Urinary bladder (tissue), 4 donors: ENCODE results near the gene SMAD9. TPM values are rescaled to one million over a fixed set of nuclear protein-coding genes. Genes with fewer than 3 reads are reported as not detected.

Source experiments
- DNase-seq: peaks from one replicate; pipeline ENCODE4 v3.0.0-alpha.2; 2015; ENCODE audit errors: extremely low spot score
- H3K27ac ChIP-seq: one replicate; pipeline ENCODE4 v1.5.1; 2013; ENCODE audit warnings: low read depth, mild to moderate bottlenecking, moderate library complexity
- H3K36me3 ChIP-seq: one replicate; pipeline ENCODE4 v1.6.1; 2013; ENCODE audit warnings: mild to moderate bottlenecking, moderate library complexity; ENCODE audit not compliant: insufficient read depth
- H3K4me1 ChIP-seq: one replicate; pipeline ENCODE4 v1.6.1; 2013; ENCODE audit warnings: mild to moderate bottlenecking, moderate library complexity; ENCODE audit not compliant: insufficient read depth
- H3K4me3 ChIP-seq: one replicate; pipeline ENCODE4 v1.5.1; 2013; ENCODE audit warnings: low read depth, low read length
- WGBS: extraction: QIAGEN DNeasy Blood & Tissue Kit; methylation state at CpG from one replicate; pipeline ENCODE4 v1.1.7; 2013; 5-methylcytosine and 5-hydroxymethylcytosine counted together
- polyA plus RNA-seq: library from polyadenylated mRNA; stranded (reverse); fragments of 200-250 nt; gene quantifications from one replicate; pipeline ENCODE4 v1.2.3, GENCODE V29; 2013
- total RNA-seq: library from RNA; depleted of rRNA; stranded (reverse); fragments of >200 nt; gene quantifications from one replicate; pipeline ENCODE4 v1.2.3, GENCODE V29; 2014
- donor health status: healthy with polysubstance abuse.
- donor health status: healthy.

SMAD9 gene
- total and polyA plus RNA-seq, 2 donors, result 10.8 to 47.4 TPM

DNA sequence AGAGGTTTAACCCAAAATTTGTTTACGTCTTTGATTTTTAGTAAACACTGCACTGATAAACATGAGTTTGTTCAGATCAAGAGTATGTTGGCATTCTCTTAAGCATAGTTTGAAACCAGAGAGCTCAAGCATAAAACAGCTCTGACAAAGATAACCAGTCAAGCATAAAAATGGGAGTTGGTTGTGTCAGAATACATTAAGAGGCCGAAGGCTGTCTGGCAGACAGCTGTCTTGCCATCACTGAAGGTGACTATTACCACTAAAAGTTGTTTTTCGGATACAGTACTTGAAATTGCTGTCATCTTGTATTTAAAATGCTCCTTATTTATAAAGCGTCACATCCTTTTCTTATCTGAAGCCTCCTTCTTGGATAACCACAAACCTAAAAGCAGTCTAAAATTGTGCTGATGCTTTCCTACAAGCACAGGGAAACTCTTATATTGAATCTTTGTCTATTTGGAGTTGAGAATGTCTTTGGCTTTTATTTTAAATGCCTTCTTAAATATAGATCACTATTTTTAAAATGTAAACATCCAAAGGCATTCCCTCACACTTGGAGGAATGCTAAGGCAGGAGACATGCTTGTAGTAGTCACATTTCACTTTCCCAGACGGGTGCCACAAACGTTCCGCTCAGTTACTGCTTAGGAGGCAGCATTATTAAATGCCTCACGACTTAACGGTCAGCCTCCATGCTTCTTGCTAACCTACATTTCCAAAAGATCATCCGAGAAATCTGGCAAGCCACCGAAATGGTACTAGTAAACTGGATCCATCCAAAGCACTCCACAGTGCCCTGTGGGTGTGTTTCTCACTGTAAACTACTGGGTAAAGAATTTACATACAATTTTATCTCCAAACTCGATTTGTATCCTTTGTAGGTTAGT is 1.5 kb downstream of the SMAD9 start:
- peak overlapping the region; percentile 58 for H3K27ac ChIP-seq
- no peaks in the 10 kb centered on the region for H3K4me1 ChIP-seq
- no peaks in the 10 kb centered on the region for H3K36me3 ChIP-seq
- no peak for DNase-seq
- peak overlapping the region; percentile 91 for H3K4me3 ChIP-seq
- 20% methylated on average over 12 of the region's 12 CpGs for WGBS

DNA sequence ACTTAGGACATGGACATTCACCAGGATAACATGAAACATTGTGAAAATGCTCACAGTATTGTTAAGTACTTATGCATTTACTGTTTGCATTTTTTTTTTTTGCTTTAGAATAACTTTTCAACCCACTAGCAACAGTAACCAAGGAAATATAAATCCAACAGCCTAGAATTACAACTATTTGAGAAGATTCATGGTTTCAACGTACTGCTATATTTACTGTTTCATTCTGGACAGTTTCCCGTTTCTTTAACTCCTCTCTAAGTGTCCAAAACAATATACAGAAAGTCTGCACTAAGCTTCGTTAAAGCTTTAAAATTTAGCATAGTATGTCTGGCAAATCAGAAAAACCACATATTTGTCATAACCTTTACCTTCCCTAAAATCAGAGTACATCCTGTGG is 2.7 kb downstream of the SMAD9 start:
- H3K27ac ChIP-seq, result no peak overlapping the region
- 39% methylated on average over 3 of the region's 3 CpGs for WGBS
- H3K4me3 ChIP-seq, result no peak overlapping the region
- H3K36me3 ChIP-seq, result no peaks in the 10 kb centered on the region
- DNase-seq, result no peak
- no peaks in the 10 kb centered on the region for H3K4me1 ChIP-seq

DNA sequence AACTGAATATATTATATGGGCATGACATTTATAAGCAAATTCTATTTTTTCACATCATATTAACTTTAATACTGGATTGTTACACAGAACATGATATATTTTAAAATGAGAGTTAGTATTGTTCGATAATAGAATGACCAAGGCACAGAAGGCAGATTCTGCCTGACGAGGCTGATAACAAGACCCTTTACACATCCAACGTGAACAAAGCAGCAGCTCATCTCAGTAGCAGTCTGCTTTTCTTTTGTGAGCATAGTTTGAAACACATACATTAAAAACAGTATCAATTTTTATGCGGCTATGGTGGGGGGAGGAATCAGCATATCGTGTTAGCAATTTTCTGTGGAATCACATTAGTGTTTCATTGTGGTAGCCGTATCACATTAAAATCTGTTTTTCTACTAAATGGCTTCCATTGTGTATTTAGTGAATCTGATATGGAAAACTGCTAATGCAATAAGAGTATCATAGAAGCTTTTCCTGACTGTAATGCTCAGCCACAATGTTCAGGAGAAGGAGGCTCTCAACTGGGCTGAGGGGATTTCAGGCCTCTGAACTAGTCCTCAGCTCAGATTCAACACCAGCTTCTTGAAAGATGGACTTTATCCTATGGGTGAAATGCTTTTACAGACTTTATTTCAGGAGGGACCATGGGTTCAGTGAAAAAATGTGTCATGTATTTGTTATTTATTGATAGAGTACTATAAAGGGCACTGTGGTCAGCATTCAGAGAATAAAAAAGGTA is 4.0 kb downstream of the SMAD9 start:
- no peak overlapping the region for H3K4me3 ChIP-seq
- no peak overlapping the region for H3K27ac ChIP-seq
- 92% methylated on average over 6 of the region's 6 CpGs for WGBS
- H3K36me3 ChIP-seq, result no peaks in the 10 kb centered on the region
- DNase-seq, result no peak
- H3K4me1 ChIP-seq, result no peaks in the 10 kb centered on the region

DNA sequence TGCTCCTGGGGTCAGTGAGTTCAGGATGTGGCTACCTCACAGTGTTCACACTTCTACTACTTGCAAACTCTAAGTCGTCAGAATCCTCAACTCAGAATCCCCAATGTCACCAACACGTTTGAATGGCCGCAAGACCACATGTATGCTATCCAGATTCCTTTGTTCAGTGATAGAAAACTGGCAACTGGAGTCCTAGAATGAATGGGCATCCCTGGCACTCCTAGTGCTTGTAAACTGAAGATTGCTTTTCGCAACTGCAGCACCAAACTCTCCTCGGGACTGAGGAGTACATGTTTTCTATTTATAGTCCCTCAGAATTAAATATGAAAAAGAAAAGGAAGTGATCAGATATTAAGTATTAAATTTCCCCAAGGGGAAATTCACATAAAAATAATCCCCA is 4.9 kb downstream of the SMAD9 start:
- DNase-seq, result no peak
- no peaks in the 10 kb centered on the region for H3K36me3 ChIP-seq
- no peaks in the 10 kb centered on the region for H3K4me1 ChIP-seq
- H3K4me3 ChIP-seq, result no peak overlapping the region
- no peak overlapping the region for H3K27ac ChIP-seq
- WGBS, result 62% methylated on average over 5 of the region's 5 CpGs

DNA sequence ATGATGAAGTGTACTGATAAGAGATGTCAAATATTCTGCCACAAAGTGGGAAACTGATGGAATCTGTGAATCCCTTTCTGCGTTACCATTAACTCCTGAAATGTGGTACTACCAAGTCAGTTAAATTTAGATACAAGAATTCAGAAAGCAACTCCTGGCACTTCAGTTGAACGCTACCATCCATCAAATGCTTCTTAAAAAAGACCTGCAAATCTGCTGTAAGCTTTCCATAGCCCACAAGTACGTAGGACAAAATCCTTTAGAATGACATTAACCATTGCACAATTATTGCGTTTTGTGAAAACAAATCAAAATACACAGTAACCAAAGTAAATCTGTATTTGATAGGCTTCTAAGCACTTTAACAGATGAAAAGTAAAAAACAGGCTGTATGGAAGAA is 5.4 kb downstream of the SMAD9 start:
- no peaks in the 10 kb centered on the region for H3K4me1 ChIP-seq
- no peak overlapping the region for H3K4me3 ChIP-seq
- H3K36me3 ChIP-seq, result no peaks in the 10 kb centered on the region
- WGBS, result 79% methylated on average over 4 of the region's 4 CpGs
- H3K27ac ChIP-seq, result no peak overlapping the region
- DNase-seq, result no peak

DNA sequence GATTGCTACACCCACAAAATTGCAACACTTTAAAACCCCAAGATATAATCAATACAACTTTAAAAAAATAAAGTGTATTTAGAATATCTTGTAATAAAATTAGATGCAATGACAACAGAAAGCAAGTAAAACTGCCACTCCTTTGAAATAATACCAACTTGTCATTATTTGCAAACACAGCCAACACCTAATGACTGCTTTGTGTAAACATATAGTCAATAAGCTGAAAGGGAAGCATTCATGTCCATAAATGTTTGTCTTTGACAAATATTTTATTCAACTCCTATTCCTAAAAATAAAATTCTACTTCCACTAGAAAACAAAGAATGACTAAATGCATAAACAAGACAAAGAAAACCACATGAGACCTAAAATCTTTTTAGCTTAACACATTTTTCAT is 6.6 kb downstream of the SMAD9 start:
- no peak for DNase-seq
- Histone ChIP-seq H3K4me1 (no peaks in the 10 kb centered on the region), H3K27ac (no peak overlapping the region), H3K4me3 (no peak overlapping the region), H3K36me3 (no peaks in the 10 kb centered on the region)

DNA sequence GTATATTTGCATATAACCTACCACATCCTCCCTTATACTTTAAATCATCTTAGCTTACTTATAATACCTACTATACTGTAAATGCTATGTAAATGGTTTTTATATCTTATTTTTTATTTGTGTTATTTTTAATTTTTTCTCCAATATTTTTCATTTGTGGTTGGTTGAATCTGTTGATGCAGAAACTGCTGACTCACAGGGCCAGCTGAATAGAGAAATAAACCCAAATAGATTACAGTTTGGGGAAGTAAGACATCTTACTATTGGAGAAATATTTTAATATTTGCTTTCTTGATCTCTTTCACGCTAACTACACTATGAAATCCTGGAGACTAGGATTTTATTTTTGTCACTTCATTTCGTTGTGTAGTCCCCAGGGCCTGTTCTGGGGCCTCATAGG is 7.1 kb downstream of the SMAD9 start:
- Histone ChIP-seq H3K4me1 (no peaks in the 10 kb centered on the region), H3K4me3 (no peak overlapping the region), H3K36me3 (no peaks in the 10 kb centered on the region), H3K27ac (no peak overlapping the region)
- no peak for DNase-seq
- WGBS, result 81% methylated on average over 2 of the region's 2 CpGs

DNA sequence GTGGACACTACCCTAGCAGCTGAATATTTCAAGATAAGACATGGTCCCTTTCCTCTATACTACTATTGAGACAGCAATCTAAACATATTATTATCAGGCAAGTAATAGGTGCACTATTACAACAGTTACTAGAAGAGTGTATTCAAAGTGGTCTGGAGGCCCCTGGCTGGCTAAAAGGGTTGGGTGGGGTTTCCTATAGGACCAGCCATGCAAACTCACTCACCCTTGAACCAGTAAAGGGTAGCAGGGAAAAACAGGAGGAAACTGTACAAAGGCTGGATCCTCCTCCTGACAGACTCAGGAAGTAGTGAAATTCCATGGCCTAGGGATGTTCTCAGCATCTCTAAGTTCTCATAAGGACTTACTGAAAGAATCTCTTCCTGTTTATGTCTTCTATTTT is 7.7 kb downstream of the SMAD9 start:
- Histone ChIP-seq H3K4me3 (no peak overlapping the region), H3K27ac (no peak overlapping the region), H3K36me3 (no peaks in the 10 kb centered on the region), H3K4me1 (no peaks in the 10 kb centered on the region)
- DNase-seq, result no peak

DNA sequence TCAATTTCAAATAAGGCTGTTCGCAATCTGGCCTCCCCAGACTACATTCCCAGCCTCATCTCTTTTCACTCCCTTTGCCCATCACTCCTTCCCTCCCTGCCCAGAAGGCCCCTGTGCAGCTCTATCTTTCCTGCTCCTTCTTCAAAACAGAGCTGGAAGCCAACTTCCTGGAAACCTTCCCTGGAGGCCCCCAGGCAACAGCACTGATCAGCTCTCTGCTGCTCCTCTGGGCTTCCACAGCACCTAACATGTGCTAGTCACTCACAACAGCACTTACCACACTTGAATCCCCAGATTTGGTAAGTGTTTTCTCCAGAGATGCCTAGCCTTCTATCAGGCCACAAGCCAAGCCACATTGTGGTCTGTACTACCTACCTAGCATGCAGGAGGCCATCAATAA is 9.5 kb downstream of the SMAD9 start:
- H3K4me1 ChIP-seq, result no peaks in the 10 kb centered on the region
- H3K36me3 ChIP-seq, result no peaks in the 10 kb centered on the region
- H3K4me3 ChIP-seq, result no peak overlapping the region
- WGBS, result 100% methylated on average over 1 of the region's 1 CpG
- DNase-seq, result no peak
- H3K27ac ChIP-seq, result no peak overlapping the region

DNA sequence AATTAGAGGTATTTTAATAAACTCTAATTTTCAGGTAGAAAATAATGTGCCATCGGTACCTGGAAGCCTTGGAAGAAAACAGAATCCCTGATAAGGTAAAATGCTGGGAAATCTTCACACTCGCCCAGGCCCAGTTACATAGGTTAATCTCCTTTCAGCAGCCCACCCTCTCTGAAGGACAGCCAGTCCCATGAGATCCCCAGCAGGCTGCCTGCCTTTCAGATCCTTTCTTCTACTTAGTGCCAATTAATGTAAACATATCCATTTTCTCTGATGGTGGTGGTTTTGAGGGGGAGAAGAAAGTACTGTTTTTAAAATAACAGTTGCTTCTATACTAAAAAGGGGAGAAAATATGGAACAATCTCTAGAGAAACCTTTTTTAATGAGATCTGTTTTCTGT is 12.2 kb downstream of the SMAD9 start:
- Histone ChIP-seq H3K36me3 (peaks cover 2% of the 10 kb centered on the region), H3K4me3 (no peak overlapping the region), H3K4me1 (no peaks in the 10 kb centered on the region), H3K27ac (no peak overlapping the region)
- WGBS, result 90% methylated on average over 2 of the region's 2 CpGs
- DNase-seq, result no peak

DNA sequence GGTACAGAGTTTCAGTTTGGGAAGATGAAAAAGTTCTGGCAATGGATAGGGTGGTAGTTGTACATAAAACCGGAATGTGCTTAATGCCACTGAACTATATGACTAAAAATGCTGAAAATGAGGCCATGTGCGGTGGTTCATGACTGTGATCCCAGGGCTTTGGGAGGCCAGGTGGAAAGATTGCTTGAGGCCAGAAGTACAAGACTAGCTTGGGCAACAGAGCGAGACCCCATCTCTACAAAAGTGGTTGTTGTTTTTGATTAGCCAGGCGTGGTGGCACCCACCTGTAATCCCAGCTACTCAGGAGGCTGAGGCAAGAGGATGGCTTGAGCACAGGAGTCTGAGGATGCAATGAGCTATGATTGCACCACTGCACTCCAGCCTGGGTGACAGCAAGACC is 12.8 kb downstream of the SMAD9 start:
- 96% methylated on average over 4 of the region's 4 CpGs for WGBS
- no peak overlapping the region for H3K4me3 ChIP-seq
- H3K27ac ChIP-seq, result no peak overlapping the region
- peaks cover 2% of the 10 kb centered on the region for H3K36me3 ChIP-seq
- no peak for DNase-seq
- H3K4me1 ChIP-seq, result no peaks in the 10 kb centered on the region

DNA sequence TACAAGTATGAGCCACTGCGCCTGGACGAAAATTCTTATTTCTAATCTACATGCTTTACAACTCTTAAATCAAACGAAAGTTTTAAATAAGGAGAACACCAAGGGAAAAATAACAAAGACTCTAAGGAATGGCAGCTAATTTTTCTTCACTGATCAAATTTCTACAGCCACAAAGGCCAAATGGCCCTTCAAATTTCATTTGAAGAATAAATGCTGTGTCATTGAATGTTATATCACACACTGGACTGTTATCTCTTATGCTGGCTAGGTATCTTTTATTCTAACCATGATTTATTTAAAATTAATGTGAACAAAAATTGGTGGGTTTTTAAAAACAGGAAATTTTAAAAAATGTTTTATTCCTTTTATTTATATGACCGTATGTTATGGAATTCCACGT is 14.1 kb downstream of the SMAD9 start:
- 93% methylated on average over 5 of the region's 5 CpGs for WGBS
- Histone ChIP-seq H3K27ac (no peak overlapping the region), H3K4me1 (no peaks in the 10 kb centered on the region), H3K4me3 (no peak overlapping the region), H3K36me3 (peaks cover 2% of the 10 kb centered on the region)
- no peak for DNase-seq

DNA sequence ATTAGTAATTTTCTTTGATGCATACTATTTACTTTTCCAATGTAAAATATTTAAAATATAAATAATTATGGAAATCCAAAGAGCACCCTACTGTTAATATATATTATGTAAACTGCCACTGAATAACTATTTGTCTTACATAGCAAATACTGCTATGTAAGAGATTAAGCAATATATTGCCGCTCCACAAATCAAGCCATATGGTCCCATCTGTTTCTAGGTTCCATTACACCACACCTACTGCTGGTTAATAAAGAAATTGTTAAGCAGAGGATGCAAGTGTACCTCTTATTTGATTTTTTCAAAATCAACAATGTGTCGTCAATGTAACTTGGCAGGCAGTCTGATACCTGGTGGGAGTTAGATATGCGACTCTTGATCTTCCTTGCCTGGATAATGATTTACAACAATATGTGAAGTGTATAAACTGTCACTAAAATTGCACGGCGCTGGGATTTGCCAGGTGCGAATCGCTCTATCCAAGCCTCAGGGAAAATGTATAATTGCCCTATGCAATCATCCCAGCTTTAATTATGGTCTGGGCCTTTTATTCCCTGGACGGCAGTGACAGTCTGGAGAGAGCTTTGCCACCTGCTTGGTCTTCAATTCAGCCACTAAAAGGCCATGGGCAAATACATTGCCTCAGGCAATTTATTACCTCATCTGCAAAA is 16.0 kb downstream of the SMAD9 start:
- 83% methylated on average over 8 of the region's 8 CpGs for WGBS
- Histone ChIP-seq H3K36me3 (peaks cover 2% of the 10 kb centered on the region), H3K4me1 (no peaks in the 10 kb centered on the region), H3K27ac (no peak overlapping the region), H3K4me3 (no peak overlapping the region)
- DNase-seq, result no peak

DNA sequence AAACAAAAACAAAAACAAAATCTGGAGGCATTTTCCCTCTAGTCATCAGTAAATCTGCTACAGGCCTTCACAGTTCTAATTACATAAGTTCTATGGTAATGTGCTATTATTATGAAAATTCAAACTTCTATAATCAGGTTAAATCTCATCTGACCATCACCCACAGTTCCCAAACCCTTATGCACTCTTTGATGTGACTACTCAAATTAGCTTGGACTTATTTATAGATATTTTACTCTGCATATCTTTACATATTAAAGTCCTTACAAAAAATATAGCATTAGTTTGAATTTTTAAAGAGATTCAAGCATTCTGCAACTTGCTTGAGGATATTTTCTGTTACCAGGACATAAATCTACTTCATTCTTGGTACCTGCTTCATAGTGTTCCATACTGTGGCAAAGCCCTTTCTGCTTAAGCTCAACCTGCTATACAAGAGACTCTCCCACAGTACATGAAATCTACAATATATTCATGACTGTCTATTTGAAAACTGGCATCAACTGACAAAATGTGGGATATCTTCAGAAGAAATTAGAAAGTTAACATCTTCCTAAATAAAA is 22.9 kb downstream of the SMAD9 start:
- no peaks in the 10 kb centered on the region for H3K36me3 ChIP-seq
- no peak for DNase-seq
- H3K27ac ChIP-seq, result no peak overlapping the region
- no peak overlapping the region for H3K4me3 ChIP-seq
- H3K4me1 ChIP-seq, result no peaks in the 10 kb centered on the region
